K562 (cell line): ENCODE measurements around the gene NFKBIA. TPM values are rescaled to one million over a fixed set of nuclear protein-coding genes. Genes with fewer than 3 reads are reported as not detected.

Source experiments
- BMI1 ChIP-seq: fragments of 150-350 bp; IDR thresholded peaks from 2 replicates; pipeline ENCODE4 v1.6.1; 2014; ENCODE audit warnings: low read length
- E2F3 ChIP-seq: fragments of 250-450 bp; sonication (Bioruptor Pico); IDR thresholded peaks from 2 replicates; pipeline ENCODE4 v1.4.0; 2020; ENCODE audit warnings: mild to moderate bottlenecking
- FUS ChIP-seq: fragments of 200-400 bp; formaldehyde crosslinking; optimal IDR thresholded peaks from 2 replicates; pipeline ENCODE3; 2017; ENCODE audit warnings: low read depth, low read length
- HMGN3 ChIP-seq: IDR thresholded peaks from 2 replicates; pipeline ENCODE4 v1.6.1; 2011; ENCODE audit warnings: borderline replicate concordance, low read depth, mild to moderate bottlenecking, mixed read lengths, low read length; ENCODE audit not compliant: insufficient read length; ENCODE audit errors: extremely low read depth
- HNRNPL ChIP-seq: fragments of 200-400 bp; formaldehyde crosslinking; IDR thresholded peaks from 2 replicates; pipeline ENCODE4 v1.6.1; 2017; ENCODE audit warnings: low read depth, mild to moderate bottlenecking, low read length
- KDM2B ChIP-seq: fragments of 250-450 bp; sonication (Bioruptor Pico); IDR thresholded peaks from 2 replicates; pipeline ENCODE4 v1.8.0; 2021; ENCODE audit warnings: mild to moderate bottlenecking, moderate library complexity
- NFE2L1 ChIP-seq: fragments of 450-650 bp; IDR thresholded peaks from 2 replicates; pipeline ENCODE4 v1.6.1; 2016; ENCODE audit warnings: missing genetic modification characterization, low read depth, mild to moderate bottlenecking, missing compliant biosample characterization, moderate library complexity, borderline replicate concordance
- NRF1 ChIP-seq, 2 experiments: fragments of 450-650 bp; IDR thresholded peaks in 1 of 2; conservative IDR thresholded peaks in 1 of 2; 2 replicates each; pipeline ENCODE4 v1.6.1; 2014; ENCODE audit warnings: mild to moderate bottlenecking in 2 of 2
- RB1 ChIP-seq: fragments of 450-650 bp; IDR thresholded peaks from 2 replicates; pipeline ENCODE4 v1.6.1; 2017; ENCODE audit warnings: low read depth, mild to moderate bottlenecking
- RBBP5 ChIP-seq: fragments of 200-600 bp; sonication (generic); IDR thresholded peaks from 2 replicates; pipeline ENCODE4 v1.6.1; 2012; ENCODE audit warnings: borderline replicate concordance, mild to moderate bottlenecking, low read length, control low read depth, inconsistent platforms; ENCODE audit not compliant: insufficient read depth, poor library complexity, severe bottlenecking
- SMARCC2 ChIP-seq: fragments of 450-650 bp; IDR thresholded peaks from 2 replicates; pipeline ENCODE4 v1.6.1; 2017; ENCODE audit warnings: antibody characterized with exemption, moderate library complexity, mild to moderate bottlenecking, low read depth
- TAF1 ChIP-seq: IDR thresholded peaks from 2 replicates; pipeline ENCODE4 v1.6.1; 2011; ENCODE audit warnings: mild to moderate bottlenecking, low read length, moderate library complexity; ENCODE audit not compliant: insufficient read depth, control insufficient read depth, severe bottlenecking; ENCODE audit errors: extremely low read depth
- TRIM28 ChIP-seq: fragments of 450-650 bp; IDR thresholded peaks from 2 replicates; pipeline ENCODE4 v1.6.1; 2017
- ZC3H4 ChIP-seq: sonication (generic); formaldehyde crosslinking; IDR thresholded peaks from 2 replicates; pipeline ENCODE4 v1.9.0; 2021; ENCODE audit warnings: missing genetic modification reagents, borderline replicate concordance
- polyA plus RNA-seq, 8 experiments: library from polyadenylated mRNA; depleted of rRNA in 4 of 8; stranded (reverse) in 5 of 8; unstranded in 3 of 8; fragments of >200 nt; fragmentation: Nextera tagmentation in 2 of 8; fragmentation: Illumina TruSeq in 1 of 8; extraction: Ambion mirVana in 2 of 8; extraction: Trizol in 1 of 8; gene quantifications; 2 replicates each; pipeline versions ENCODE4 v1.2.1 to v1.2.3, GENCODE V29; 2011 to 2014; ENCODE audit warnings: inconsistent platforms in 1 of 8, missing spikeins in 1 of 8
- total RNA-seq, 7 experiments: library from RNA; depleted of rRNA in 6 of 7; stranded (reverse); fragments of >200 nt in 6 of 7; fragmentation: Illumina TruSeq in 2 of 7; extraction: Trizol in 2 of 7; gene quantifications; 2 replicates each; pipeline versions ENCODE4 v1.2.1 to v1.2.3, GENCODE V29; 2011 to 2021; ENCODE audit warnings: low replicate concordance in 1 of 7
- TF ChIP-seq, protein P1 (sequence below): fragments of 250-450 bp; sonication (Bioruptor Pico); IDR thresholded peaks from 2 replicates; pipeline ENCODE4 v1.8.0; 2022; ENCODE audit warnings: inconsistent platforms
- TF ChIP-seq, protein P2 (sequence below): fragments of 250-450 bp; sonication (Bioruptor Pico); IDR thresholded peaks from 2 replicates; pipeline ENCODE4 v1.4.0; 2020; ENCODE audit warnings: mild to moderate bottlenecking
- TF ChIP-seq, protein P3 (sequence below), 3 experiments: IDR thresholded peaks in 2 of 3; conservative IDR thresholded peaks in 1 of 3; 2 replicates each; pipeline ENCODE4 v1.5.1; 2011 to 2012; ENCODE audit warnings: low read length in 3 of 3, mild to moderate bottlenecking in 3 of 3, control low read depth in 2 of 3, improper control_type of control experiment in 1 of 3, inconsistent platforms in 1 of 3, low read depth in 1 of 3, mixed read lengths in 1 of 3, moderate library complexity in 1 of 3; ENCODE audit not compliant: insufficient read depth in 2 of 3
- TF ChIP-seq, protein P4 (sequence below): fragments of 250-450 bp; sonication (Bioruptor Pico); IDR thresholded peaks from 2 replicates; pipeline ENCODE4 v1.8.0; 2022; ENCODE audit warnings: moderate library complexity, mild to moderate bottlenecking, inconsistent platforms
- TF ChIP-seq, protein P5 (sequence below), 2 experiments: IDR thresholded peaks; 2 replicates each; pipeline ENCODE4 v1.6.1; 2011; ENCODE audit warnings: borderline replicate concordance in 1 of 2, control low read depth in 1 of 2, low read depth in 1 of 2, low read length in 1 of 2, mild to moderate bottlenecking in 1 of 2, mixed read lengths in 1 of 2, moderate library complexity in 1 of 2; ENCODE audit not compliant: insufficient read depth in 1 of 2, insufficient read length in 1 of 2, poor library complexity in 1 of 2, severe bottlenecking in 1 of 2; ENCODE audit errors: extremely low read depth in 1 of 2

NFKBIA gene
- total and polyA plus RNA-seq, 9 of the 15 experiments (the other 6 are each of a cell fraction or from before 2014, with no cell fraction given) = 6.9 to 31.8 (median 18.2) TPM

DNA sequence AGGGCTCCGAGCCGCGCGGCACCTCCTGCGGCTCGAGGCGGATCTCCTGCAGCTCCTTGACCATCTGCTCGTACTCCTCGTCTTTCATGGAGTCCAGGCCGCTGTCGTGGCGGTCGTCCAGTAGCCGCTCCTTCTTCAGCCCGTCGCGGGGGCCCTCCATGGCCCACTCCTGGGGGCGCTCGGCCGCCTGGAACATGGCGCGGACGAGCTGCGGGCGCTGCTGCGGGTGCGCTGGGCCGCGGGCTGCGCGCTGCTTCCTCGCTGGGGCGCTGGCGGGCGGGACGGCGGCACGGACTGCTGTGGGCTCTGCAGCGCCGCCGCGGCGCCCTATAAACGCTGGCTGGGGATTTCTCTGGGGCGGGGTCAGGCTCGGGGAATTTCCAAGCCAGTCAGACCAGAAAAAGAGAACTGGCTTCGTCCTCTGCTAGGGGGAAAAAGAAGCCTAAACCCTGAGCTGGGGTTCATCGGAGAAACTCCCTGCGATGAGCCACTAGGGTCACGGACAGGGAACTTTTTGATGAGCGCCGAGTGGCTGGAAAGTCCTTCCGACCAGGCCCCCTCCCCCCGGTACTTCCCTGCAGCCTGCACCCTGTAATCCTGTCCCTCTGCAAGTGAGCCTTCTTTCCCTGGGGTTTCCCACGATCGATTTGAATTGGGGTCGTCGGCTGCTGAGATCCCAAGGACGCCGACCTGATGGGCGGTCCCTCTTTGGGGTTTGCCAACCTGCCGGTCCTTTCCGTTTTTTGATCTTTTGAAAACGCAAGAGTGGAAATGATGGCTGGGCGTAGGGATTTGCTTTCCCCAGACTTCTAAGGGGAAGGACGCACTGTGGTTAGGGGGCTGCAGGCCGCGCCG, at the start of gene NFKBIA (continued):
- TF ChIP-seq E2F3 (CRISPR knock-in tag) (0 out of 2 replicates have a peak, but pooled peaks have one; percentile 13), RB1 (peak; percentile 77), TAF1 (peak; percentile 82), NFE2L1 (tag) (no peak), ZC3H4 (CRISPR knock-in tag) (no peak), KDM2B (CRISPR knock-in tag) (no peak), SMARCC2 (no peak), RBBP5 (peak; percentile 56), BMI1 (no peak), TRIM28 (no peak), FUS (peak; percentile 60), NRF1 (conservative IDR thresholded peaks at IDR 0.05 in 1 of 2, IDR thresholded peaks at IDR 0.05 in 1 of 2) (peak in 1 of 2 experiments; percentile 74; a peak in 2 of 4 replicates), HNRNPL (0 out of 2 replicates have a peak, but pooled peaks have one; percentile 56), HMGN3 (peak; percentile 47)
- TF ChIP-seq, protein P1, sequence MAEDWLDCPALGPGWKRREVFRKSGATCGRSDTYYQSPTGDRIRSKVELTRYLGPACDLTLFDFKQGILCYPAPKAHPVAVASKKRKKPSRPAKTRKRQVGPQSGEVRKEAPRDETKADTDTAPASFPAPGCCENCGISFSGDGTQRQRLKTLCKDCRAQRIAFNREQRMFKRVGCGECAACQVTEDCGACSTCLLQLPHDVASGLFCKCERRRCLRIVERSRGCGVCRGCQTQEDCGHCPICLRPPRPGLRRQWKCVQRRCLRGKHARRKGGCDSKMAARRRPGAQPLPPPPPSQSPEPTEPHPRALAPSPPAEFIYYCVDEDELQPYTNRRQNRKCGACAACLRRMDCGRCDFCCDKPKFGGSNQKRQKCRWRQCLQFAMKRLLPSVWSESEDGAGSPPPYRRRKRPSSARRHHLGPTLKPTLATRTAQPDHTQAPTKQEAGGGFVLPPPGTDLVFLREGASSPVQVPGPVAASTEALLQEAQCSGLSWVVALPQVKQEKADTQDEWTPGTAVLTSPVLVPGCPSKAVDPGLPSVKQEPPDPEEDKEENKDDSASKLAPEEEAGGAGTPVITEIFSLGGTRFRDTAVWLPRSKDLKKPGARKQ (CRISPR knock-in tag) = no peak
- TF ChIP-seq, protein P2, sequence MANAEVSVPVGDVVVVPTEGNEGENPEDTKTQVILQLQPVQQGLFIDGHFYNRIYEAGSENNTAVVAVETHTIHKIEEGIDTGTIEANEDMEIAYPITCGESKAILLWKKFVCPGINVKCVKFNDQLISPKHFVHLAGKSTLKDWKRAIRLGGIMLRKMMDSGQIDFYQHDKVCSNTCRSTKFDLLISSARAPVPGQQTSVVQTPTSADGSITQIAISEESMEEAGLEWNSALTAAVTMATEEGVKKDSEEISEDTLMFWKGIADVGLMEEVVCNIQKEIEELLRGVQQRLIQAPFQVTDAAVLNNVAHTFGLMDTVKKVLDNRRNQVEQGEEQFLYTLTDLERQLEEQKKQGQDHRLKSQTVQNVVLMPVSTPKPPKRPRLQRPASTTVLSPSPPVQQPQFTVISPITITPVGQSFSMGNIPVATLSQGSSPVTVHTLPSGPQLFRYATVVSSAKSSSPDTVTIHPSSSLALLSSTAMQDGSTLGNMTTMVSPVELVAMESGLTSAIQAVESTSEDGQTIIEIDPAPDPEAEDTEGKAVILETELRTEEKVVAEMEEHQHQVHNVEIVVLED (CRISPR knock-in tag) = no peak; the same call in 1 of the 2 replicates
- TF ChIP-seq, protein P3, sequence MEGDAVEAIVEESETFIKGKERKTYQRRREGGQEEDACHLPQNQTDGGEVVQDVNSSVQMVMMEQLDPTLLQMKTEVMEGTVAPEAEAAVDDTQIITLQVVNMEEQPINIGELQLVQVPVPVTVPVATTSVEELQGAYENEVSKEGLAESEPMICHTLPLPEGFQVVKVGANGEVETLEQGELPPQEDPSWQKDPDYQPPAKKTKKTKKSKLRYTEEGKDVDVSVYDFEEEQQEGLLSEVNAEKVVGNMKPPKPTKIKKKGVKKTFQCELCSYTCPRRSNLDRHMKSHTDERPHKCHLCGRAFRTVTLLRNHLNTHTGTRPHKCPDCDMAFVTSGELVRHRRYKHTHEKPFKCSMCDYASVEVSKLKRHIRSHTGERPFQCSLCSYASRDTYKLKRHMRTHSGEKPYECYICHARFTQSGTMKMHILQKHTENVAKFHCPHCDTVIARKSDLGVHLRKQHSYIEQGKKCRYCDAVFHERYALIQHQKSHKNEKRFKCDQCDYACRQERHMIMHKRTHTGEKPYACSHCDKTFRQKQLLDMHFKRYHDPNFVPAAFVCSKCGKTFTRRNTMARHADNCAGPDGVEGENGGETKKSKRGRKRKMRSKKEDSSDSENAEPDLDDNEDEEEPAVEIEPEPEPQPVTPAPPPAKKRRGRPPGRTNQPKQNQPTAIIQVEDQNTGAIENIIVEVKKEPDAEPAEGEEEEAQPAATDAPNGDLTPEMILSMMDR (IDR thresholded peaks at IDR 0.05 in 2 of 3, conservative IDR thresholded peaks at IDR 0.05 in 1 of 3; ENCODE audit: insufficient read depth in 2 of 3, low read depth in 1 of 3, low read length in 3 of 3) = peak; percentile 44 to 96 (median 71); a peak in 5 of 6 replicates
- TF ChIP-seq, protein P4, sequence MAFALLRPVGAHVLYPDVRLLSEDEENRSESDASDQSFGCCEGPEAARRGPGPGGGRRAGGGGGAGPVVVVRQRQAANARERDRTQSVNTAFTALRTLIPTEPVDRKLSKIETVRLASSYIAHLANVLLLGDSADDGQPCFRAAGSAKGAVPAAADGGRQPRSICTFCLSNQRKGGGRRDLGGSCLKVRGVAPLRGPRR (CRISPR knock-in tag) = no peak
- TF ChIP-seq, protein P5, sequence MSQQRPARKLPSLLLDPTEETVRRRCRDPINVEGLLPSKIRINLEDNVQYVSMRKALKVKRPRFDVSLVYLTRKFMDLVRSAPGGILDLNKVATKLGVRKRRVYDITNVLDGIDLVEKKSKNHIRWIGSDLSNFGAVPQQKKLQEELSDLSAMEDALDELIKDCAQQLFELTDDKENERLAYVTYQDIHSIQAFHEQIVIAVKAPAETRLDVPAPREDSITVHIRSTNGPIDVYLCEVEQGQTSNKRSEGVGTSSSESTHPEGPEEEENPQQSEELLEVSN (IDR thresholded peaks at IDR 0.05; ENCODE audit: borderline replicate concordance in 1 of 2, extremely low read depth in 1 of 2, insufficient read depth in 1 of 2, insufficient read length in 1 of 2, low read depth in 1 of 2, low read length in 1 of 2, poor library complexity in 1 of 2, severe bottlenecking in 1 of 2) = peak in 1 of 2 experiments; percentile 80
